ENCODE measurements around the gene FAF1. TPM values are rescaled to one million over a fixed set of nuclear protein-coding genes. Genes with fewer than 3 reads are reported as not detected.

FAF1 gene
- total RNA-seq, 4 donors from 2014 or later, result 25.1 to 55.7 (median 38.8) TPM

DNA sequence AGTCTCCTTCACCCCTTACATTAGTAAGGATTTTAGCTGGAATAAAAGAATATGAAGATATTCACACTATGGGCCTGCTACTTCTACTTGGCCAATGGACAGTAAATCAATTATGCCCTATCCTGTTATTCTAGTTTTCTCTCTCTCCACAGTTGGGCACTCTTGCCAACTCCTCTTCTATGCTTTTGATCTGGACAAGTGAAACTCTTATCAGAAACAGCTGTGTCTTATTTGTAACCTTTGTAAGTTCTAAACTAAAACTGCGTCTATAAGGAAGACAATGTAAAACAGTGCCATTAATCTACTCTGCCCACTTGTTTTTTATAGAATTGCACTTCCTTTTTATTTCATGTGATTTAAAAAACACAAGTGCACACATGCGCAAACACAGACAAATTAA is 292.8 kb downstream of the FAF1 start:
- WGBS, 2 donors, result 37 to 53% methylated on average over 2 of the region's 2 CpGs

DNA sequence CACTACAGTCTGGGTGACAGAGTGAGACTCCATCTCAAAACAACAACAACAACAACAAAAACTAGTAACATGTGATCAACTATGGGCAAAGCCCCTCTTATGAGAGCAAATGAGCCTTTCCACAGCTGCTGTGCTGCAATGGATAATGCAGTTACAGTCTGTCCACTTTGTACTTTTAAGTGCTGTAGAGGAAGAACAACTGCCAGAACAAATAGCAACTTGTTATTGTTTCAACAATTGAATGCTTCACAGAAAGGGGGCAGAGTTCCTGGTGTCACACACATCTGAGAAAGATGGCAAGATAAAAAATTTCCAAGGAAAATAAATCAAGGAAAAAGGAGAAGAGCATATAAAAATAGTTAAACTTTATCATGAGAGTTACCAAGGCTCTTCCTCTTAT is 293.2 kb downstream of the FAF1 start:
- no peaks in the 10 kb centered on the region for H3K9me3 ChIP-seq
- DNase-seq (ENCODE audit: low spot score in 2 of 2), result no peak
- no peak overlapping the region for H3K4me3 ChIP-seq
- TF ChIP-seq, protein P1, sequence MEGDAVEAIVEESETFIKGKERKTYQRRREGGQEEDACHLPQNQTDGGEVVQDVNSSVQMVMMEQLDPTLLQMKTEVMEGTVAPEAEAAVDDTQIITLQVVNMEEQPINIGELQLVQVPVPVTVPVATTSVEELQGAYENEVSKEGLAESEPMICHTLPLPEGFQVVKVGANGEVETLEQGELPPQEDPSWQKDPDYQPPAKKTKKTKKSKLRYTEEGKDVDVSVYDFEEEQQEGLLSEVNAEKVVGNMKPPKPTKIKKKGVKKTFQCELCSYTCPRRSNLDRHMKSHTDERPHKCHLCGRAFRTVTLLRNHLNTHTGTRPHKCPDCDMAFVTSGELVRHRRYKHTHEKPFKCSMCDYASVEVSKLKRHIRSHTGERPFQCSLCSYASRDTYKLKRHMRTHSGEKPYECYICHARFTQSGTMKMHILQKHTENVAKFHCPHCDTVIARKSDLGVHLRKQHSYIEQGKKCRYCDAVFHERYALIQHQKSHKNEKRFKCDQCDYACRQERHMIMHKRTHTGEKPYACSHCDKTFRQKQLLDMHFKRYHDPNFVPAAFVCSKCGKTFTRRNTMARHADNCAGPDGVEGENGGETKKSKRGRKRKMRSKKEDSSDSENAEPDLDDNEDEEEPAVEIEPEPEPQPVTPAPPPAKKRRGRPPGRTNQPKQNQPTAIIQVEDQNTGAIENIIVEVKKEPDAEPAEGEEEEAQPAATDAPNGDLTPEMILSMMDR (IDR thresholded peaks at IDR 0.05), result no peak
- TF ChIP-seq POLR2A (IDR thresholded peaks at IDR 0.05) (no peak), EP300 (IDR thresholded peaks at IDR 0.05) (no peak)
- peaks cover 0 to 31% (median 9%) of the 10 kb centered on the region in 4 donors for H3K4me1 ChIP-seq
- no peak overlapping the region for H3K27ac ChIP-seq
- no peaks in the 10 kb centered on the region for H3K27me3 ChIP-seq
- H3K36me3 ChIP-seq, result no peaks in the 10 kb centered on the region

More for the DNA sequence above, 292.8 kb downstream of the FAF1 start:
- H3K27ac ChIP-seq, result no peak overlapping the region
- H3K9me3 ChIP-seq, result no peaks in the 10 kb centered on the region
- no peaks in the 10 kb centered on the region for H3K36me3 ChIP-seq
- H3K4me3 ChIP-seq, result no peak overlapping the region
- peaks cover 0 to 31% (median 9%) of the 10 kb centered on the region in 4 donors for H3K4me1 ChIP-seq
- TF ChIP-seq POLR2A (IDR thresholded peaks at IDR 0.05) (no peak), EP300 (IDR thresholded peaks at IDR 0.05) (no peak)
- TF ChIP-seq, protein P1 (IDR thresholded peaks at IDR 0.05), result no peak
- DNase-seq (ENCODE audit: low spot score in 2 of 2), result no peak
- H3K27me3 ChIP-seq, result no peaks in the 10 kb centered on the region

DNA sequence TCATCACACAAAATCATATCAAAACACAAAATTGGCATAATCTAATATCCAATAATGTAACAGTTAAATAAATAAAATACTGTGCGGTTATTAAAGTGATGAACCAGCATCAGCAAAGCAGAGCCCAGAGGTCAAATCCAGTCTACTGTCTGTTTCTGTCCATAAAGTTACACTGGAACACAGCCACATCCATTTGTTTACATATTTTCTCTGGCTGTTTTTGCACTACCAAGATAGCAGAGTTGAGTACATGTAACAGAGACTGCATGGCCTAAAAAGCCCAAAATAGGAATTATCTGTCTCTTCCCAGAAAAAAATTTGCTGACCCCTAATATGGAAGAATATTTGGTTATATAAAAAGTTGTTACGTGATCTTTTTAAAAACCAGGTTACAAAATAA is 294.7 kb downstream of the FAF1 start:
- H3K27me3 ChIP-seq, result no peaks in the 10 kb centered on the region
- 57 to 68% methylated on average over 2 of the region's 2 CpGs for WGBS, 2 donors
- H3K4me3 ChIP-seq, result no peak overlapping the region
- TF ChIP-seq, protein P1 (IDR thresholded peaks at IDR 0.05), result no peak
- no peak for DNase-seq (ENCODE audit: low spot score in 2 of 2)
- H3K27ac ChIP-seq, result no peak overlapping the region
- H3K9me3 ChIP-seq, result no peaks in the 10 kb centered on the region
- H3K4me1 ChIP-seq, result peaks cover 0 to 31% (median 9%) of the 10 kb centered on the region in 4 donors
- no peaks in the 10 kb centered on the region for H3K36me3 ChIP-seq

DNA sequence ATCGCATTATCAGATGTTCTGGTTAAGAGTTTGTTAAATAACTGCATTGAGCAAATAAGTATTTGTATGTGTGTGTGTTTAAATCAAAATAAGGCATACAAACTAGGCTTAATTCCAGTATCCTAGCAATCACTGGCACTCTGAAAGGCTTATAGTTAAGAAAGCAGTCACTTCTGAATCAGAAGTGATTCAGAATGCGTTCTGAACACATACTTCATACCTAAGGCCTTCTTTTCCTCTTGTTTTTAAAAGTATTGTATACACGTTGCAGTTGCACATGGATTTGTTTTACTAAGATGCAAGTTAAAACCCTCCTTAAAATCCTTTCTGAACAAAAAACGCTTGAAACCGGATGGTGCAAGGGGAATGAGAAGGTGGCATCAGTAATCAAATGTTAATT is 298.4 kb downstream of the FAF1 start:
- H3K4me3 ChIP-seq, result no peak overlapping the region
- 61 to 69% methylated on average over 5 of the region's 5 CpGs for WGBS, 2 donors
- H3K27ac ChIP-seq, result no peak overlapping the region
- H3K4me1 ChIP-seq, result peaks cover 0 to 16% (median under 1%) of the 10 kb centered on the region in 4 donors
- TF ChIP-seq POLR2A (IDR thresholded peaks at IDR 0.05) (no peak), EP300 (IDR thresholded peaks at IDR 0.05) (no peak)
- TF ChIP-seq, protein P1 (IDR thresholded peaks at IDR 0.05), result no peak
- no peaks in the 10 kb centered on the region for H3K36me3 ChIP-seq
- H3K27me3 ChIP-seq, result no peaks in the 10 kb centered on the region
- DNase-seq (ENCODE audit: low spot score in 2 of 2), result no peak
- H3K9me3 ChIP-seq, result no peaks in the 10 kb centered on the region

DNA sequence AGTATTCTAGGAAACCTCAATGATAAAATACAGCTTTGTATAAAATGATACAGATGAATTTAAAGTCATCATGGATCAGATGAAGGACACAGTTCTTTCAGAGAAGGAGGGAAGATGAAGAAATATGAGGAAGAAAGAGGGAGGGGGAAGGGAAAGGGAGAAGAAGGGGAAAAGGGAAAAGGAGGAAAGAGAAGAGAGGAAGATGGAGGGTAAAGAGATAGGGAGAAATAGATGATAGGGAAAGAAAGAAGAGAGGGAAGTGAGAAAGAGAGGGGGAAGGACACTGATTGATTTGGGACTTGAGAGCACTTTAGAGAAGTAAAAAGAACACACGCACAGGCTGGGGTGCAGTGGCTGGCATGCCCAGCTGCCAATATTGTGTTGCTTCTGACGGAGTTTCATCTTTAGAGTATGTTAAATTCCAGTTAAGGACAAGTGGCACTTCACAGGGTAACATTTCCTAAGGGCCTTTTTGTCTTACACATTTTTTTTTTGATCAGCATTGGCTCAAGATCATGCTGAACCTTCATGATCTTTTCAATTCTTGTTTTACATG is 300.9 kb downstream of the FAF1 start:
- Histone ChIP-seq H3K4me3 (no peak overlapping the region), H3K36me3 (peaks cover 0 to 6% (median 3%) of the 10 kb centered on the region in 3 donors), H3K9me3 (no peaks in the 10 kb centered on the region), H3K4me1 (peaks cover 0 to 3% (median 0%) of the 10 kb centered on the region in 4 donors), H3K27me3 (no peaks in the 10 kb centered on the region), H3K27ac (no peak overlapping the region)
- TF ChIP-seq EP300 (IDR thresholded peaks at IDR 0.05) (no peak), POLR2A (IDR thresholded peaks at IDR 0.05) (no peak)
- TF ChIP-seq, protein P1 (IDR thresholded peaks at IDR 0.05), result no peak
- 71 to 74% methylated on average over 2 of the region's 2 CpGs for WGBS, 2 donors
- no peak for DNase-seq (ENCODE audit: low spot score in 2 of 2)

Data from tibial nerve (tissue), 4 donors.